DMS53 treated with DMSO at 0.1 percent for 48 hours (cell line): ENCODE results near the gene PKP2.

ENCODE experiments used
- DNase-seq: peaks from one replicate; lab custom pipeline; 2025; ENCODE audit not compliant: unreplicated experiment; lab: John Stamatoyannopoulos, UW

PKP2 gene

DNA sequence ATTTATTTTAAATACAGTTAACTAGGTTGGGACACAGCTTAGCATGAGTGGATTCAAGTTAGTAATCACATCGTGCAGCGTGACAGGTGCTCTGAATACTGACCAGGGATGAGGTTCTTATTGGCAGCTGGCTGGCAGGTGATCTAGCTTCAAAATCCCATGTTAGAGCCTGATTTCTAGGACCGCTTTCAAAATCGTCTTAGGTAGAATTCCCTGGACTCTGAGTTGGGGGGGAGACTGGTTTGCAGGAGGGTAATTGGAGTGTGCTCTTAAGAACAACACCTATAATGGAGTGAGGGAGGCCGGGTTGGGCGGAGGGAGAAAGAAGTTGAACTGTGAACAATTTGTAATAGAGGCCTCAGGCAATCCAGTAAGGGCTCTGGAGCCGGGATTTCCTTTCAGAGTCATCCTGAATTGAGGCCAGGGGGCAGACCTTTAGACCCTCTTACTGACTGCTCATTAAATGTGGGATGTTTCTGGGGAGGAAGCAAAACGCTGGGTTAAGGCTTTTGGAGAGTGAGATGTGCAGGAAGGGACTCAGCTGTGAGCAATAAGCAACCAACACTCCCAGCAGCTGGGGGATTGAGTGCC is 140.0 kb downstream of the PKP2 start:
- DNase-seq = no peak

DNA sequence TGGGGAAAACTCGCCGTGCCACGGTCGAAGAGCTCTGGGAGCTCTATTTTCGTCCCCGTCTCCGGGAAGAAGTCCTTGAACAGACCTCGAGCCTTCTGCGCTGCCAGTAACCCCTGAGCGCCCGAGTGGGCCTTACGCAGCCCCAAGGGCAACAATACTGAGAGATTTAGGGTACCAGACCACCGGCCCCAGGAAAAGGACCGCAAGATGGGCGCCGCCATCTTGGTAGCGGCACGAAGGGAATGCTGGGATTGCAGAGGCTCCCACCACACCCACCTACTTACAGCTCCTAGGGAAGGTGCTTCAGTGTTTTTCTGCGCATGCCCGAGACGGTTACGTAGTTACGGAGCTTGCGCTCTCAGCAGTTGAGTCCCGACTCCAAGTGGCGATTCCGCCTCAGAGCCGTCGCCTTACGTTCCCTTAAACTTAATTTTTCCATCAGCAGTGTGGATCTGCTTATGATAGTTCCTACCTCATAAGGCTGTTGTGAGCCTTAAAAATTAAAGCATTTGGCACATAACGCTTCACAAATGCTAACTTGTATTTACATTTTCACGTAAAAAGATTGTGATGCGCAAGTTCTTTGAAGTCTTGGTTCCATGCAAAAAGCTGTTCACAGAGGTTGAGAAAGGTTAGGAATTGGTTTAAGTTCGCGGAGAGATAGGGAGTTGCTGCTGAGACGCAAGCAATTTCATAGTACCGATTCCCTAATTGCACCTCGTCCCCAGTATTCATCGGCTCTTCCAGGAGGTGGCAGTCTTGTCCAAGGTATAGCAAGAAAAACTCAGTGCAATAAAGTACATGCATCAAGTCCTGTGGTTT is 140.7 kb downstream of the PKP2 start, which contains the start of gene YARS2:
YARS2 (minus strand) TSS at position 244 of the 822 bp plus-strand sequence; CDS start at position 221, 23 bp downstream.
- peak; percentile 100 for DNase-seq

- peak; percentile 96 for DNase-seq
These were observed 141.4 kb downstream of the PKP2 start for GRCh38 chr12:32755051-32755653.

- DNase-seq = no peak
These were observed 142.5 kb downstream of the PKP2 start for GRCh38 chr12:32754111-32754510.

DNA sequence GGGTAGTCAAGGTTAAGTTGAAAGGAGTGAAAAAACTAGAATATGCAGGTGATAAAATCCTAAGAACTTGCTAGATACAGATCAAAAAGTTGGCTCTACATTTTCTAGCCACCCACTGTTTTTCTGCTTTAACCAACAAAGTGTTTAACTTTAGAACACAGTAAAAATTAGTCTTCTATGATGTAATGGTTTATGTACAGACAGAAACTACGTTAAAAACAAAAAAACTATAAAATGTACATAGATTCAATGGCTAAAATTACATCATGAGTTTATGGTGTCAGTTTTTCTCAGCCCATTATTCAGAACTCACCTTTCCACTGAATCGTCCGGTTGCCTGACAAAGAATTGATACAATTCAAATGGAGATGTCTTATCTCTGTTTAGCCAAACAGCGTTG is 143.0 kb downstream of the PKP2 start:
- no peak for DNase-seq

GRCh38 chr12:32743264-32743663 is 153.3 kb downstream of the PKP2 start:
- DNase-seq = no peak

- no peak for DNase-seq
These were observed 154.4 kb downstream of the PKP2 start for GRCh38 chr12:32742133-32742532.
